ENCODE measurements around the gene GCK.

DNA sequence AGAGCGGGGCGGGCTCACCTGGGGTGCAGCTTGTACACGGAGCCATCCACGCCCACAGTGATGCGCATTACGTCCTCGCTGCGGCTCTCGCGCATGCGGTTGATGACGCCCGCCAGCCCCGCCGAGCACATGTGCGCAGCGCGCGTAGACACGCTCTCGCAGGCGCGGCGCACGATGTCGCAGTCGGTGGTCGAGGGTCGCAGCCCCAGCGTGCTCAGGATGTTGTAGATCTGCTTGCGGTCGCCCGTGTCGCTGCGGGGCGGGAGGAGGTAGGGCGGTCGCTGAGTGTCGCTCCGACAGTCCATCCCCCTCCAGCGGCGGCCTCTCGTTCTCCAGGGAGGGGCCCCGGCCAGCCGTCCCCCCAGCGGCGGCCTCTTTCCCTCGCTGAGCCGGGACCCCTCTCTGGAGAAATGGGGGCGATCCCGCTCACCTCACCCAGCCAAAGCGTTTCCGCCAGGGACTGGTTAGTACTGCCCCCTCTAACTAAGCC is 43.7 kb downstream of the GCK start:
- TF ChIP-seq, protein P1, sequence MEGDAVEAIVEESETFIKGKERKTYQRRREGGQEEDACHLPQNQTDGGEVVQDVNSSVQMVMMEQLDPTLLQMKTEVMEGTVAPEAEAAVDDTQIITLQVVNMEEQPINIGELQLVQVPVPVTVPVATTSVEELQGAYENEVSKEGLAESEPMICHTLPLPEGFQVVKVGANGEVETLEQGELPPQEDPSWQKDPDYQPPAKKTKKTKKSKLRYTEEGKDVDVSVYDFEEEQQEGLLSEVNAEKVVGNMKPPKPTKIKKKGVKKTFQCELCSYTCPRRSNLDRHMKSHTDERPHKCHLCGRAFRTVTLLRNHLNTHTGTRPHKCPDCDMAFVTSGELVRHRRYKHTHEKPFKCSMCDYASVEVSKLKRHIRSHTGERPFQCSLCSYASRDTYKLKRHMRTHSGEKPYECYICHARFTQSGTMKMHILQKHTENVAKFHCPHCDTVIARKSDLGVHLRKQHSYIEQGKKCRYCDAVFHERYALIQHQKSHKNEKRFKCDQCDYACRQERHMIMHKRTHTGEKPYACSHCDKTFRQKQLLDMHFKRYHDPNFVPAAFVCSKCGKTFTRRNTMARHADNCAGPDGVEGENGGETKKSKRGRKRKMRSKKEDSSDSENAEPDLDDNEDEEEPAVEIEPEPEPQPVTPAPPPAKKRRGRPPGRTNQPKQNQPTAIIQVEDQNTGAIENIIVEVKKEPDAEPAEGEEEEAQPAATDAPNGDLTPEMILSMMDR (IDR thresholded peaks at IDR 0.05): no peak
- TF ChIP-seq POLR2A (IDR thresholded peaks at IDR 0.05): no peak
